Mesendoderm (in vitro differentiated cells): ENCODE results near the gene MIOX. TPM values are rescaled to one million over a fixed set of nuclear protein-coding genes. Genes with fewer than 3 reads are reported as not detected.
A peak's percentile ranks its signal among the peaks of the same experiment; 100 is the strongest.

Experiments used
- DNase-seq: peaks from one replicate; pipeline ENCODE4 v3.0.0; 2013
- H2AK5ac ChIP-seq: 2 replicates; pipeline ENCODE4 v1.6.1; 2013; ENCODE audit warnings: low read length, inconsistent platforms
- H2BK120ac ChIP-seq: 2 replicates; pipeline ENCODE4 v1.6.1; 2013; ENCODE audit warnings: low read depth, mild to moderate bottlenecking, low read length, moderate library complexity, mixed read lengths
- H2BK15ac ChIP-seq: replicated peaks from 2 replicates; pipeline ENCODE4 v1.6.1; 2013; ENCODE audit warnings: low read depth, mild to moderate bottlenecking, moderate library complexity
- H2BK5ac ChIP-seq: 2 replicates; pipeline ENCODE4 v1.6.1; 2013; ENCODE audit warnings: low read length, inconsistent platforms
- H3K18ac ChIP-seq: 2 replicates; pipeline ENCODE4 v1.6.1; 2013; ENCODE audit warnings: mild to moderate bottlenecking, low read length, mixed read lengths
- H3K23ac ChIP-seq: one replicate; pipeline ENCODE4 v1.6.1; 2013; ENCODE audit warnings: low read length
- H3K27ac ChIP-seq: 2 replicates; pipeline ENCODE4 v1.5.1; 2013; ENCODE audit warnings: low read depth, mild to moderate bottlenecking, inconsistent platforms, low read length, moderate library complexity
- H3K27me3 ChIP-seq: 2 replicates; pipeline ENCODE4 v1.6.1; 2013; ENCODE audit warnings: low read length, control low read depth, mild to moderate bottlenecking, inconsistent platforms; ENCODE audit not compliant: insufficient read depth, poor library complexity
- H3K36me3 ChIP-seq: 2 replicates; pipeline ENCODE4 v1.6.1; 2013; ENCODE audit warnings: low read length, inconsistent platforms; ENCODE audit not compliant: control insufficient read depth, insufficient read depth
- H3K4ac ChIP-seq: one replicate; pipeline ENCODE4 v1.6.1; 2013; ENCODE audit warnings: low read depth, mild to moderate bottlenecking, low read length, moderate library complexity
- H3K4me1 ChIP-seq: 2 replicates; pipeline ENCODE4 v1.6.1; 2013; ENCODE audit warnings: low read depth, low read length, inconsistent platforms; ENCODE audit not compliant: control insufficient read depth
- H3K4me2 ChIP-seq: 2 replicates; pipeline ENCODE4 v1.6.1; 2013; ENCODE audit warnings: low read length
- H3K4me3 ChIP-seq: 2 replicates; pipeline ENCODE4 v1.5.1; 2013; ENCODE audit warnings: mild to moderate bottlenecking, low read length
- H3K56ac ChIP-seq: one replicate; pipeline ENCODE4 v1.6.1; 2013; ENCODE audit warnings: low read length
- H3K79me1 ChIP-seq: 2 replicates; pipeline ENCODE4 v1.6.1; 2013; ENCODE audit warnings: low read length, inconsistent platforms
- H3K79me2 ChIP-seq: 2 replicates; pipeline ENCODE4 v1.6.1; 2013; ENCODE audit warnings: mild to moderate bottlenecking, low read length; ENCODE audit not compliant: control insufficient read depth, insufficient read depth
- H3K9ac ChIP-seq: 2 replicates; pipeline ENCODE4 v1.6.1; 2013; ENCODE audit warnings: low read length, inconsistent platforms
- H4K5ac ChIP-seq: one replicate; pipeline ENCODE4 v1.6.1; 2013; ENCODE audit warnings: low read length
- H4K8ac ChIP-seq: one replicate; pipeline ENCODE4 v1.6.1; 2013; ENCODE audit warnings: low read depth, mild to moderate bottlenecking, control low read depth, low read length, moderate library complexity
- WGBS: extraction: QIAGEN DNeasy Blood & Tissue Kit; methylation state at CpG from one replicate; pipeline ENCODE4 v1.1.7; 2013; ENCODE audit warnings: low lambda C conversion rate, missing lambda C conversion rate; ENCODE audit not compliant: insufficient coverage; ENCODE audit errors: extremely low coverage; 5-methylcytosine and 5-hydroxymethylcytosine counted together
- polyA plus RNA-seq, 2 experiments: library from polyadenylated mRNA; stranded (reverse); fragments of 200-250 nt; gene quantifications; one replicate each; pipeline ENCODE4 v1.2.3, GENCODE V29; 2013

The MIOX gene
- 0.08 TPM for polyA plus RNA-seq (2013, experiment 1 of 2)
- 0.03 TPM for polyA plus RNA-seq (2013, experiment 2 of 2)

GRCh38 chr22:50486561-50487289 lies at the start of gene MIOX:
MIOX (plus strand) TSS chr22:50486859; CDS start chr22:50486898, 39 bp downstream.
- Histone ChIP-seq H3K4me1 (no peaks in the 10 kb centered on the region), H4K8ac (no peak within 1 kb of the TSS), H4K5ac (no peak within 1 kb of the TSS), H2BK120ac (no peak within 1 kb of the TSS), H2BK15ac (no peak within 1 kb of the TSS), H3K18ac (no peak within 1 kb of the TSS), H3K23ac (no peak within 1 kb of the TSS), H2AK5ac (no peak within 1 kb of the TSS), H3K79me2 (no peaks in the 10 kb centered on the region), H3K79me1 (no peaks in the 10 kb centered on the region), H3K4me3 (no peak within 1 kb of the TSS), H2BK5ac (no peak within 1 kb of the TSS), H3K27ac (no peak within 1 kb of the TSS), H3K27me3 (no peaks in the 10 kb centered on the region), H3K4me2 (no peak within 1 kb of the TSS), H3K36me3 (no peaks in the 10 kb centered on the region), H3K9ac (no peak within 1 kb of the TSS), H3K56ac (no peak within 1 kb of the TSS), H3K4ac (no peak within 1 kb of the TSS)
- no CpG with 5 or more reads among the region's 23 CpGs for WGBS
- no peak for DNase-seq

- no peaks in the 10 kb centered on the region for H3K4me1 ChIP-seq
- H3K4me2 ChIP-seq, result no peak overlapping the region
- H3K79me1 ChIP-seq, result no peaks in the 10 kb centered on the region
- H3K18ac ChIP-seq, result no peak overlapping the region
- no peak overlapping the region for H4K5ac ChIP-seq
- H2BK120ac ChIP-seq, result no peak overlapping the region
- no peak overlapping the region for H2BK15ac ChIP-seq
- H3K56ac ChIP-seq, result no peak overlapping the region
- no peak overlapping the region for H2BK5ac ChIP-seq
- H2AK5ac ChIP-seq, result no peak overlapping the region
- no CpG with 5 or more reads among the region's 36 CpGs for WGBS
- no peak overlapping the region for H4K8ac ChIP-seq
- no peak for DNase-seq
- no peak overlapping the region for H3K4ac ChIP-seq
- H3K36me3 ChIP-seq, result no peaks in the 10 kb centered on the region
- no peaks in the 10 kb centered on the region for H3K27me3 ChIP-seq
- no peaks in the 10 kb centered on the region for H3K79me2 ChIP-seq
- H3K9ac ChIP-seq, result no peak overlapping the region
- no peak overlapping the region for H3K27ac ChIP-seq
- no peak overlapping the region for H3K23ac ChIP-seq
- no peak overlapping the region for H3K4me3 ChIP-seq
Measured at GRCh38 chr22:50437511-50438304, 49.0 kb upstream of the MIOX start.

GRCh38 chr22:50438305-50439275 lies 48.1 kb upstream of the MIOX start:
- Histone ChIP-seq H2BK5ac (no peak overlapping the region), H3K4me3 (no peak overlapping the region), H3K4me1 (no peaks in the 10 kb centered on the region), H3K36me3 (peaks cover 1% of the 10 kb centered on the region), H3K79me1 (no peaks in the 10 kb centered on the region), H2BK15ac (no peak overlapping the region), H3K23ac (no peak overlapping the region), H4K5ac (no peak overlapping the region), H2AK5ac (no peak overlapping the region), H3K56ac (no peak overlapping the region), H3K79me2 (no peaks in the 10 kb centered on the region), H3K18ac (no peak overlapping the region), H3K4ac (no peak overlapping the region), H3K27ac (no peak overlapping the region), H3K27me3 (no peaks in the 10 kb centered on the region), H2BK120ac (no peak overlapping the region), H3K9ac (no peak overlapping the region), H3K4me2 (no peak overlapping the region), H4K8ac (no peak overlapping the region)
- DNase-seq, result peak; percentile 9
- no CpG with 5 or more reads among the region's 34 CpGs for WGBS

- no peak overlapping the region for H3K4ac ChIP-seq
- H3K4me2 ChIP-seq, result no peak overlapping the region
- H3K27ac ChIP-seq, result no peak overlapping the region
- DNase-seq, result no peak
- H3K36me3 ChIP-seq, result peaks cover 1% of the 10 kb centered on the region
- H3K27me3 ChIP-seq, result no peaks in the 10 kb centered on the region
- H2BK120ac ChIP-seq, result no peak overlapping the region
- H3K23ac ChIP-seq, result no peak overlapping the region
- no peaks in the 10 kb centered on the region for H3K79me2 ChIP-seq
- H3K18ac ChIP-seq, result no peak overlapping the region
- no peak overlapping the region for H2BK5ac ChIP-seq
- H3K56ac ChIP-seq, result no peak overlapping the region
- no CpG with 5 or more reads among the region's 17 CpGs for WGBS
- no peak overlapping the region for H3K4me3 ChIP-seq
- no peaks in the 10 kb centered on the region for H3K79me1 ChIP-seq
- H4K5ac ChIP-seq, result no peak overlapping the region
- H2AK5ac ChIP-seq, result no peak overlapping the region
- H3K4me1 ChIP-seq, result no peaks in the 10 kb centered on the region
- H4K8ac ChIP-seq, result no peak overlapping the region
- no peak overlapping the region for H3K9ac ChIP-seq
- no peak overlapping the region for H2BK15ac ChIP-seq
Measured at GRCh38 chr22:50439314-50439870, 47.3 kb upstream of the MIOX start.

- H3K79me2 ChIP-seq, result no peaks in the 10 kb centered on the region
- H4K5ac ChIP-seq, result no peak overlapping the region
- H3K18ac ChIP-seq, result no peak overlapping the region
- no peak overlapping the region for H2BK15ac ChIP-seq
- no peak overlapping the region for H3K27ac ChIP-seq
- H3K27me3 ChIP-seq, result no peaks in the 10 kb centered on the region
- H3K4me1 ChIP-seq, result no peaks in the 10 kb centered on the region
- H3K79me1 ChIP-seq, result no peaks in the 10 kb centered on the region
- H3K36me3 ChIP-seq, result peaks cover 1% of the 10 kb centered on the region
- no peak overlapping the region for H3K4ac ChIP-seq
- no peak overlapping the region for H2AK5ac ChIP-seq
- H2BK5ac ChIP-seq, result no peak overlapping the region
- H3K4me3 ChIP-seq, result no peak overlapping the region
- H2BK120ac ChIP-seq, result no peak overlapping the region
- H3K9ac ChIP-seq, result no peak overlapping the region
- H3K56ac ChIP-seq, result no peak overlapping the region
- WGBS, result no CpG with 5 or more reads among the region's 10 CpGs
- no peak overlapping the region for H3K4me2 ChIP-seq
- H3K23ac ChIP-seq, result no peak overlapping the region
- DNase-seq, result no peak
- no peak overlapping the region for H4K8ac ChIP-seq
Measured at GRCh38 chr22:50439871-50440331, 46.8 kb upstream of the MIOX start.
